ENCODE results near the gene FCHO1.
A peak's percentile ranks its signal among the peaks of the same experiment; 100 is the strongest.

Gene FCHO1, protein sequence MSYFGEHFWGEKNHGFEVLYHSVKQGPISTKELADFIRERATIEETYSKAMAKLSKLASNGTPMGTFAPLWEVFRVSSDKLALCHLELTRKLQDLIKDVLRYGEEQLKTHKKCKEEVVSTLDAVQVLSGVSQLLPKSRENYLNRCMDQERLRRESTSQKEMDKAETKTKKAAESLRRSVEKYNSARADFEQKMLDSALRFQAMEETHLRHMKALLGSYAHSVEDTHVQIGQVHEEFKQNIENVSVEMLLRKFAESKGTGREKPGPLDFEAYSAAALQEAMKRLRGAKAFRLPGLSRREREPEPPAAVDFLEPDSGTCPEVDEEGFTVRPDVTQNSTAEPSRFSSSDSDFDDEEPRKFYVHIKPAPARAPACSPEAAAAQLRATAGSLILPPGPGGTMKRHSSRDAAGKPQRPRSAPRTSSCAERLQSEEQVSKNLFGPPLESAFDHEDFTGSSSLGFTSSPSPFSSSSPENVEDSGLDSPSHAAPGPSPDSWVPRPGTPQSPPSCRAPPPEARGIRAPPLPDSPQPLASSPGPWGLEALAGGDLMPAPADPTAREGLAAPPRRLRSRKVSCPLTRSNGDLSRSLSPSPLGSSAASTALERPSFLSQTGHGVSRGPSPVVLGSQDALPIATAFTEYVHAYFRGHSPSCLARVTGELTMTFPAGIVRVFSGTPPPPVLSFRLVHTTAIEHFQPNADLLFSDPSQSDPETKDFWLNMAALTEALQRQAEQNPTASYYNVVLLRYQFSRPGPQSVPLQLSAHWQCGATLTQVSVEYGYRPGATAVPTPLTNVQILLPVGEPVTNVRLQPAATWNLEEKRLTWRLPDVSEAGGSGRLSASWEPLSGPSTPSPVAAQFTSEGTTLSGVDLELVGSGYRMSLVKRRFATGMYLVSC

DNA sequence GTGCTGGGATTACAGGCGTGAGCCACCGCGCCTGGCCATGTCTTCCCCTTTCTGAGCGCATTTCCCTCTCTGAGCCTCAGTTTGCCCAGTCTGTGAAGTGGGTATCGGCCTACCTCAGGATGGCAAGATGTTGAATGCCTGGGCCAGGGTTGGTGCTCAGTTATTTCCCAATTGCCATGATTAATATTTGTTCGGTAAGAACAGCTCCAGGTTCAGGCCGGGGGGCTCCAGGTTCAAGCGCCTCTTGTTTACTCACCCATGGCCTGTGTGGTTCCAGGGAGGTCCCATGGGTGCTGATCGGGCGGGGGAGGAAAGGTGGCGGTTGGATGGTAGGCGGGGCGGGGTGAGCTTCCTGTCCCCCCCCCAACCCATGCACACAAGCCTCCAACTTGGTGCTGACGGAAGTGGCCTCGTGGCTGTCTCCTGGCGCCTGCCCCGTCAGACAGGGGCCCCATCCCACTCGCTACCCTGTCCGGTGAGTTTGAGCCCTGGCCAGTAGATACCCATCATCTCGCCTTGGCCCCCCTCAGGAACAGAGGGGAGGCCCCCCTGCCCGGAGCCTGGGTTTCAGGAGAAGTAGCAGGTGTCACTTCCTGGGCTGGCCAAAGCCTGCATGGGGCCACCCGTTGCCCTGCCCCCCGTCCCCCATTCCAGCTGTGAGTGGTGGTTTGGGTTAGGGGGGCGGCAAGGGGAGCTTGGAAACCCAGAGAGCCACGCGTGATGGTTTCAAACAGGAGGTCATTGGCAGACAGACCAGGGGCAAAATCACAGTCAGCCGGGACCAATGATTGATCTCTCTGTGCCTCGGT, at the start of gene FCHO1:
Gene FCHO1 (plus strand): TSS at position 375 of the 809 bp plus-strand sequence. CDS start 3,688 bp downstream, outside the sequence.
- peak; percentile 92 for DNase-seq

DNA sequence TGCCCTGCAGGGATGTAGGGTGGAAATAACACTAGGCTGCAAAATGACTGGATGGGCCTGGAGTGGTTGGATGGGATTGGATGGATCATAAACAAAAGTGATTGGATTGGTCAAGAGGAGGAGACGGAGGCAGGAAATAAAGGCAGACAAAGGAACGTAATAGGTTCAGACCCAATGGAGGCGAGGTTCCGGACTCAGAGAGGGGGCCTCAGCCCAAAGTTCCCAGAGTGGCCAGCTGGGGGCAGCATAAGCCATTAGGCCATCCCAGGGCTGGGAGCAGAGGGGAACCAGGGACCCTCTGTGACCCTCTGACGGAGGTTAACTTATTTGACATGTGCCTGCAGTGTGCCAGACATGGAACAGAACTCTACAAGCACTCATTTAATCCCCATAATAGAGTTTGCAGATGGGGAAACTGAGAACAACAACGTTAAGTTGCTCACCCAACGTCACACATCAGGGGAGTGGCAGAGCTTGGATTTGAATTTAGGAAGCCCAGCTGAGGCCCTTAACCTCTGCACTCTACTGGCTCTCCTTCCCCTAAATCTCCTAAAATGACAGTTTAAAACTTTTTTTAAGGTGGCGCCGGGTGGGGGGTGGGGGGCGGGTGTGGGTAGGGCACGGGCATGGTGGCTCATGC, 47.3 kb upstream of the FCHO1 start:
- DNase-seq = peak; percentile 75

DNA sequence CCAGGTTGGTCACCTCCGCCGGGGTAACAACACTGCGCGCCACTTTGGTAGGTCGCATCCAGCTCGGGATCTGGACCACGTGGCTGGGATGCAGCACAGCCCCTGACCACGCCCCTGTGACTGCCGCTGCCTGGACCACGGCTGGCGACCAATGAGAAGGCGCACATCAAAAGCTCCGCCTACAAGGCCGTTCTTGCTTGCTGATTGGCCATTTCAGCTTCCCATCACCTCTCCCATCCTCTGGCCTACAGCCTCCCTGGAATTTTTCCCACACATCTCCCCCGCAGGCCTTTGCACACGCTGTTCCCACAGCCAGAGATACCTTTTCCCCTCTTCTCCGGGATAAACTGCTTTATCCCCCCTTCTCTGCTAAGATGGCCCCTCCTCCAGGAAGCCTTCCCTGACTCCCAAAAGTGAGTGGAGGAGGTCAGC, 44.5 kb upstream of the FCHO1 start:
- no peak for DNase-seq

DNA sequence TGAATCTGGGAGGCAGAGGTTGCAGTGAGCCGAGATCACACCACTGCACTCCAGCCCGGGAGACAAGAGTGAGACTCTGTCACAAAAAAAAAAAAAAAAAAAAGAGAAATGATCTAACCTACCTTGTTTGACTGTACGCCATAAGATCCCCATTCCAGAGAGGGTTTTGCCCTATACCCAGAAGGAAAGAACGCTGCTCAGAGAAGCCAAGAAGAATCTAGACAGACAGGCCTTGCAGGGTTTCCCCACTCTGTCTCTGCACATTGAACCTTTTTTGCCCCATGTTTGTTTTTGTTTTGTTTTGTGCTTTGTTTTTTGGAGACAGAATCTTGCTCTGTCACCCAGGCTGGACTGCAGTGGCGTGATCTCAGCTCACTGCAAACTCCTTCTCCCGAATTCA, 39.4 kb upstream of the FCHO1 start:
- no peak for DNase-seq

DNA sequence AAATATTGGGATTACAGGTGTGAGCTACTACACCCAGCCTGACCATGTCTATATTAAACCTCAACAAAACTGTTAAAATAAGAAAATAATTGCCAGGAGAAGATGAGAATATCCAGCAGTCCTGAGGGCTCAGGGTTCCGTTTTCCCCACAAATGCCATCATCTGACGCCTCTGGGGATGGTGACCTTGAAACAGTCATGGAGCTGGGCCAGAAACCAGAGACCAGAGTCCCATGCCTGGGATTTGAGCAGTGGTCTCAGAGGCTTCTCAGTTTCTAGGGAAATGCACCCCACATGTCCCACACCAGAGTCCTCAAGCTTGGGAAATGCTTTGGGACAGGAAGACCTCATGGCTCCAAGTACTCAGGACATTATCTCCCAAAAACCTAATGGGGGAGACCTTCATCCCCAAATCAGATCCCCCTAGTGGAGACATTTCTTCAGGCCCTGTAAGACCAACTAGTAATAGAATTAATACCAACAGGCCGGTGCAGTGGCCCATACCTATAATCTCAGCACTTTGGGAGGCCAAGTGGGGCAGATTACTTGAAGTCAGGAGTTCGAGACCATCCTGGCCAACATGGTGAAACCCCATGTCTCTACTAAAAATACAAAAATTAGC, 34.9 kb upstream of the FCHO1 start:
- no peak for DNase-seq

DNA sequence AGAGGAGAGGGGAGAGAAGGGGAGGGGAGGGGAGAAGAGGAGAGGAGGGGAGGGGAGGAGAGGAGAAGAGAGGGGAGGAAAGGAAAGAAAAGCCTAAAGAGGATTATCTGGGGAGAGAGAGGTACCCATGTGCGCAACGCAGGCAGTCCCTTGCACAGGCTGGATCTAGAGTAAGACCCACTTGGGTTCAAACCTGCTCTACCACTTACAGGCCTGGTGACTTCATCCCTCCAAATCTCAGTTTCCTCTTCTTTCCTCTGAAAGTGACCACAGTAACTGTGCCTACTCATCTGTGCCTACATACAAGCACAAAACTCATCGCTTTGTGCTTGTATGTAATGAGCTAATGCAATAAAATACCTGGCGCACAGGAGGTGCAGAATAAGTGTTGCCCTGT, 32.7 kb upstream of the FCHO1 start:
- DNase-seq = no peak

DNA sequence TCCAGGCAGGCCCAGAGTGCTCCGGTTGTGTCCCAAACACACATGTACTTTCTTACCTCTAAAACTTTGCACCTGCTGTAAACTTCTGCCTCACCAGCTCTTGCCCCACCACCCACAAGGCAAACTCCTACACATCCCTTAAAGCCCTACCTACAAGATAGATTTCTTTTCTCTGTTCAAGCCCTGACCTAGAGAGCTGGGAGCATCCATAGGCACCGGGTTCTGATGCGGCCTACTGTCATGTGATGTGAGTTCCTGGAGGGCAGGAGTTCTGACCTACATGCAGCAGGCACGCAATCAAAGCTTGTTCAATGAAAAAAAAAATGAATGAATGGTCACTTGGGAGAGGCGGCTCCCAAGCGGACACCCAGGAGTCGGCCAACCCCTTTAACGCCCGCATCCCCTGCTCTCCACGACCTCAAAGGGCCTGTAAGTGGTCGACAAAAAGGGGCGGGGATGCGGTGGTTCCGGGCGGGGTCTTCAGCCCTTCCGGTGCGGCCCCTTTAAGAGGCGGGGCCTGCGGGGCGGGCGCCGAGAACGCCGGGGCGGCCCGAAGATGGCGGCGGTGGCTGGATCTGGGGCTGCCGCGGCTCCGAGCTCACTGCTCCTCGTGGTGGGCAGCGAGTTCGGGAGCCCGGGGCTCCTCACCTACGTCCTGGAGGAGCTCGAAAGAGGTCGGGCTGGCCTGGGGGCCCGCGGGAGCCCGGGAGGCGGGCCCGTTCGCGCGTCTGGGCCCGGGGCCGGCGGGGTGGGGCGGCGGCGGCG, 32.1 kb upstream of the FCHO1 start, which contains the start of gene MAP1S:
Gene MAP1S (plus strand): TSS at position 534 of the 765 bp plus-strand sequence. CDS start 23 bp downstream, at position 557.
- DNase-seq = peak; percentile 69

DNA sequence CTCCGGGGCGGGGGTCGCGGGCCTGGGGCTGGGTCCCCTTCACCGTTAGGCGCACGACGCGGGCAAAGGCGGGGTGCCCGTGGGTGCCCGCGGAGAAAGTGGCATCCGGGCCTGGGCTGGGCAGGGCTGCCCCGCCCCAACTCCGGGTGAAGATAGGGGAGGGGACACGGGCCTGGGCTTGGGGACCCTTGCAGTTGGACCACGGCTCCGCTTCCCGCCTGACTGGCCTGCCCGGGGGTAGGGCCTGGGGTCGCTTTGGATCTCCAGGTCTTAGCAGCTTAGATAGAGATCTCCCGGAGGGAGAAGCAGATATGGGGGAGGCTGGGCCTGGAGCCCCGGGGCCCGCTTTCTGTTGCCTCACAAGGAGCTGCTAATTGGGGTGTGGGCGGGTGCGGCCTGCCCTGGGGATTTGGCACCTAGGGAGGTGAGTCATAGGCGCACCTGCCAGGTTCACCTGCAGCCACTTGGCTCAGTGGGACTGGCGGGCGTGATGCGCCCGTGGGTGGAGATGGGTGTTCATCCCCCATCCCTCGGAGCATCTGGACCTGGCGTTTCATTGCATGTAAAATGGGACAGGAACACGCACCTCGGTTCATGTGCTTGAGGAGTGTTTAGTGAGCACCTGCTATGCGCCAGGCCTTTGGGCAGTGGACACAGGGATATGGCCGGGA, 31.4 kb upstream of the FCHO1 start:
- DNase-seq = peak; percentile 59

DNA sequence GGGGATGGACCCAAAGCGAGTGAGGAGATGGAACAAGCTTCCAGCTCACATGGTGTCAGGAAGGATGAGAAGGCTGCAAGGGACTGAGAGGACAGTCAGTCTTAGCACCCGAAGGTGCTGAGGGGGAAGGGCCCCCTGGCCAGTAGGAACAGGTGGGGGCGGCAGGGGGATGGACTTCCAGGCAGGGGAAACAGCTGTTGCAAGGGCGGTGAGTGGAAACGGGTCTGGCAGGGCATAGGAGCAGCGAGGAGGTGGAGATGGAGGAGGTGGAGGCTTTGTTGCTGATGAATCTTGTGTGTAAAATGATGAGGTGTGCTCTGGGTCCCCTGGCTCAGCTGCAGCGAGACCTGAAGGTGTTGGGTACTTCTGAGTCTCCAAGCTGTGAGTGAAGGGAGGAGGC, 30.8 kb upstream of the FCHO1 start:
- DNase-seq = no peak

DNA sequence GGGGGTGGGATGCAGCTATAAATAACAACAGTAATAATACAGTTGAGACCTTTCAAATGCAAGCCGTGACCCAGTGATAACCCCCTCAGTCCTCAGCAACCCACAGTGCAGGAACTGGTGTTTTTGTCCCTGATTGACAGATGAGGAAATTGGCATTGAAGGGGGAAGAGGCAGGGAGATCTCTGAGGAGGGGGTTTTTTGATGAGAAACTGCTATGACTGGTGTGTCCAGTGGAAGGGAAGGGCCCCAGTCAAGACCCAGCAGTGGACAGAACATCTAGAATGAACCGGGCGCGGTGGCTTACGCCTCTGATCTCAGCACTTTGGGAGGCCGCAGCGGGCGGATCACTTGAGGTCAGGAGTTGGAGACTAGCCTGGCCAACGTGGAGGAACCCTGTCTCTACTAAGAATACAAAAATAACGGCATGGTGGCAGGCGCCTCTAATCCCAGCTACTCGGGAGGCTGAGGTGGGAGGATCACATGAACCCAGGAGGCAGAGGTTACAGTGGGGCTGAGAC, 30.1 kb upstream of the FCHO1 start:
- DNase-seq = no peak

DNA sequence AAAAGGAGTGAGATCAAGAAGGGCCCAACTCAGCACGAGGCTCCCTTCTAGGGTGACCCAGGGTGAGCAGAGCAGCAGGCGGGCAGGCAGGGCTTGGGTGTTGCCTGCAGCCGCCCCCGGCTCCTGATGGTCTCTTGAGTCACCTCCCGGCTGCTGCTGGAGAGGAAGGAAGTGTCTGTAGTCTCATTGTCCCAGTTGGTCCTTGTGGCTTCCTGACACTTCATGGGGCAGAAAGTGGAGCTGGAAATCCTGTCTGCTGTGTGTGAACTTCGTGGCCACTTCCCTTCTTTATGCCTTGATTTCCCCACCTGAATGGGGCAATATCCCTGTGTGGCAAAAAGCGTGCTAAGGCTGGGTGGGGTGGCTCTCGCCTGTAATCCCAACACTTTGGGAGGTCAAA, 29.5 kb upstream of the FCHO1 start:
- peak; percentile 33 for DNase-seq

DNA sequence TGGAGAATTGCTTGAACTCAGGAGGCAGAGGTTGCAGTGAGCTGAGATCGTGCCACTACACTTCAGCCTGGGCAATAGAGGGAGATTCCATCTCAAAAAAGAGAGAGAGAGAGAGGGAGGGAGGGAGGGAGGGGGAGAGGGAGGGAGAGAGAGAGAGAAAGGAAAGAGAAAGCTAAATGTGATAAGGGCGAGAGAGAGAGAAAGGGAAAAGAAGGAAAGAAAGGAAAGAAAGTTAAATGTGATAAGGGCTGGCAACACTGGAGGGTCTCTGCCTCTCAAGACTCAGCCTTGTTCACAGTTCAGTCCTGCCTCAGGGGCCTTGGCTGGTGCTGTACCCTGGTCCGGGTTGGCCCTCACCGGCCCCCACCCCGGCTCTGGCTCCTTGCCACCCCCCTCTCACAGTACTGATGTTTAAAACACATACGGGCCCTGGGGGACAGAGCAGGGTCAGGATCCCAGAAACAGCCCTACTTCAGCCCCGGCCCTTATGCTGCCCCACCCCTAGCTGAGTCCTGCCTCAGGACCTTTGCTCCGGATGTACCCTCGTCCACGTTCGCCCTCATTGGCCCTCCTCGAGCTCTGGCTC, 28.5 kb upstream of the FCHO1 start:
- no peak for DNase-seq

DNA sequence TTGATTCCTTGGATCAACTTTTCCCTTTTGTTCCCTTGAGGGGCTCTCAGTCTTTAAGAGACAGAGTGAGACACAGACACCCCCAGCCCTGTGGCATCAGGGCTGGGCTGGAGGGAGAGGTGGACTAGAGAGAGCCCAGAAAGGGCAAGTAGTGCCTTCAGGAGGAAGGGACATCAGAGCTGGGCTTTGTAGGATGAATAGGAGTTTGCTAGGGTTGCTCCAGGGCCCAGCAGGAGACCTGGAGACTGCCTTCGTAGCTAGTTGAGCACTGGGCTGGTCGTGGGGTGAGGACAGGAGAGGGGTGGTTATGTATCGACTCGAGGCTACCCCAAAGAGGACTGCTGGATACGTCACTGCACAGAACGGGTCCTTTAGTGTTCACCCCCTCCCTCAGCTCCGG, 26.6 kb upstream of the FCHO1 start:
- no peak for DNase-seq

DNA sequence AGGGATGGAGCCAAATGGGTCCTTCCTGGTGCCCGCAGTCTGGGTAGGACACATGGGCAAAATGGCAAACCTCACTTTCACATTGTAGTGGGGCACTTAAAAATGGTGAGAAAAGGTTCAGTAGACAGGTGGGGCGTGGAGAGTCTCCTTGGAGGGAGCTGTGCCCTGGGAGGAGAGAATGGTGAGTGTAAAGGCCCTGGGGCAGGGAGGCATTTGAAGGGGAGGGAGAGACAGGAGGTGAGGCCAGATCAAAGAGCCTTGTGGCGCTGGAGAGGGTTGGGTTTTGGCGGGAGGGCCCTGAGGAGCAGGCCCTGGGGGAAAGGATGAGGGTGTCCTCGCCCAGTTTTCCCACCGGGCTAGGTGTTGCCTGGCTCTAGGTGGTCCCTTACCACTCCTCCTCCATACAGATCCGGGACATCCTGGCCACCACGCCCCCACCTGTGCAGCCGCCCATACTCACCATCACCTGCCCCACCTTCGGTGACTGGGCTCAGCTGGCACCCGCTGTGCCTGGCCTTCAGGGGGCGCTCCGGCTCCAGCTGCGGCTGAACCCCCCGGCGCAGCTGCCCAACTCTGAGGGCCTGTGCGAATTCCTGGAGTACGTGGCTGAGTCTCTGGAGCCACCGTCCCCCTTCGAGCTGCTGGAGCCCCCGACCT, 25.7 kb upstream of the FCHO1 start:
- no peak for DNase-seq

DNA sequence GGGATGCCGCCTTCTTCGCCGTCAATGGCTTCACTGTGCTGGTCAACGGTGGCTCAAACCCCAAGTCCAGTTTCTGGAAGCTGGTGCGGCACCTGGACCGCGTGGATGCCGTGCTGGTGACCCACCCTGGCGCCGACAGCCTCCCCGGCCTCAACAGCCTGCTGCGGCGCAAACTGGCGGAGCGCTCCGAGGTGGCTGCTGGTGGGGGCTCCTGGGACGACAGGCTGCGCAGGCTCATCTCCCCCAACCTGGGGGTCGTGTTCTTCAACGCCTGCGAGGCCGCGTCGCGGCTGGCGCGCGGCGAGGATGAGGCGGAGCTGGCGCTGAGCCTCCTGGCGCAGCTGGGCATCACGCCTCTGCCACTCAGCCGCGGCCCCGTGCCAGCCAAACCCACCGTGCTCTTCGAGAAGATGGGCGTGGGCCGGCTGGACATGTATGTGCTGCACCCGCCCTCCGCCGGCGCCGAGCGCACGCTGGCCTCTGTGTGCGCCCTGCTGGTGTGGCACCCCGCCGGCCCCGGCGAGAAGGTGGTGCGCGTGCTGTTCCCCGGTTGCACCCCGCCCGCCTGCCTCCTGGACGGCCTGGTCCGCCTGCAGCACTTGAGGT, 25.0 kb upstream of the FCHO1 start:
- DNase-seq = no peak

DNA sequence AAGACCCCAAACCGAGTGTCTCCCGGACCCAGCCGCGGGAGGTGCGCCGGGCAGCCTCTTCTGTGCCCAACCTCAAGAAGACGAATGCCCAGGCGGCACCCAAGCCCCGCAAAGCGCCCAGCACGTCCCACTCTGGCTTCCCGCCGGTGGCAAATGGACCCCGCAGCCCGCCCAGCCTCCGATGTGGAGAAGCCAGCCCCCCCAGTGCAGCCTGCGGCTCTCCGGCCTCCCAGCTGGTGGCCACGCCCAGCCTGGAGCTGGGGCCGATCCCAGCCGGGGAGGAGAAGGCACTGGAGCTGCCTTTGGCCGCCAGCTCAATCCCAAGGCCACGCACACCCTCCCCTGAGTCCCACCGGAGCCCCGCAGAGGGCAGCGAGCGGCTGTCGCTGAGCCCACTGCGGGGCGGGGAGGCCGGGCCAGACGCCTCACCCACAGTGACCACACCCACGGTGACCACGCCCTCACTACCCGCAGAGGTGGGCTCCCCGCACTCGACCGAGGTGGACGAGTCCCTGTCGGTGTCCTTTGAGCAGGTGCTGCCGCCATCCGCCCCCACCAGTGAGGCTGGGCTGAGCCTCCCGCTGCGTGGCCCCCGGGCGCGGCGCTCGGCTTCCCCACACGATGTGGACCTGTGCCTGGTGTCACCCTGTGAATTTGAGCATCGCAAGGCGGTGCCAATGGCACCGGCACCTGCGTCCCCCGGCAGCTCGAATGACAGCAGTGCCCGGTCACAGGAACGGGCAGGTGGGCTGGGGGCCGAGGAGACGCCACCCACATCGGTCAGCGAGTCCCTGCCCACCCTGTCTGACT, 24.1 kb upstream of the FCHO1 start:
- no peak for DNase-seq

DNA sequence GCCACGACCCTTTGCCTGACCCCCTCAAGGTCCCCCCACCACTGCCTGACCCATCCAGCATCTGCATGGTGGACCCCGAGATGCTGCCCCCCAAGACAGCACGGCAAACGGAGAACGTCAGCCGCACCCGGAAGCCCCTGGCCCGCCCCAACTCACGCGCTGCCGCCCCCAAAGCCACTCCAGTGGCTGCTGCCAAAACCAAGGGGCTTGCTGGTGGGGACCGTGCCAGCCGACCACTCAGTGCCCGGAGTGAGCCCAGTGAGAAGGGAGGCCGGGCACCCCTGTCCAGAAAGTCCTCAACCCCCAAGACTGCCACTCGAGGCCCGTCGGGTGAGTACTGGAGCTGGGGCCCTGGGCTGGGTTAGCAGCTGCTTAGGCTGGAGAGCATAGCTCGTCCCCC, 23.4 kb upstream of the FCHO1 start:
- DNase-seq = no peak

DNA sequence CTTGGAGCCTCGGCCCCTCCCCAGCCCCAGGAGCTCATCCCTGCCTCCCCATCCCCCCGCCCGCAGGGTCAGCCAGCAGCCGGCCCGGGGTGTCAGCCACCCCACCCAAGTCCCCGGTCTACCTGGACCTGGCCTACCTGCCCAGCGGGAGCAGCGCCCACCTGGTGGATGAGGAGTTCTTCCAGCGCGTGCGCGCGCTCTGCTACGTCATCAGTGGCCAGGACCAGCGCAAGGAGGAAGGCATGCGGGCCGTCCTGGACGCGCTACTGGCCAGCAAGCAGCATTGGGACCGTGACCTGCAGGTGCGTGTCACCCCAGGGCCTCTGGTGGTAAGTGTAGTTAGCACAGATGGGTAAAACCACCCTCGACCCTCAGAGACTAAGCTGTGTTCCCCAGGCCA, 18.1 kb upstream of the FCHO1 start:
- no peak for DNase-seq

Data from CD4-positive, alpha-beta T cell treated with Interleukin-6 for 4 hours (primary cell).